Fibroblast of lung (primary cell): Measurements from ENCODE around the gene BTNL3. TPM values are rescaled to one million over a fixed set of nuclear protein-coding genes. Genes with fewer than 3 reads are reported as not detected.

ENCODE experiments used
- DNase-seq, 2 donors: peaks; one replicate each; pipeline versions ENCODE4 v3.0.0 to v3.0.0-alpha.2; 2010; ENCODE audit warnings: low read depth in 2 of 2
- H2AFZ ChIP-seq: 2 replicates; pipeline ENCODE4 v1.5.1; 2012; ENCODE audit warnings: low read length, control low read depth, inconsistent platforms
- H3K27ac ChIP-seq: 2 replicates; pipeline ENCODE4 v1.5.1; 2011; ENCODE audit warnings: low read length, control low read depth; ENCODE audit not compliant: insufficient read depth
- H3K27me3 ChIP-seq: 2 replicates; pipeline ENCODE4 v1.5.1; 2011; ENCODE audit warnings: mild to moderate bottlenecking, low read length; ENCODE audit not compliant: control insufficient read depth, insufficient read depth
- H3K36me3 ChIP-seq: 2 replicates; pipeline ENCODE4 v1.5.1; 2011; ENCODE audit warnings: low read length; ENCODE audit not compliant: control insufficient read depth, insufficient read depth
- H3K4me1 ChIP-seq: 2 replicates; pipeline ENCODE4 v1.5.1; 2011; ENCODE audit warnings: low read length; ENCODE audit not compliant: control insufficient read depth, insufficient read depth; ENCODE audit errors: extremely low read depth
- H3K4me2 ChIP-seq: 2 replicates; pipeline ENCODE4 v1.5.1; 2011; ENCODE audit warnings: low read length, control low read depth; ENCODE audit not compliant: insufficient read depth; ENCODE audit errors: extremely low read depth
- H3K4me3 ChIP-seq, 4 experiments: fragments of 200-600 bp in 1 of 4; sonication (generic) in 1 of 4; replicated peaks in 1 of 4; 2 replicates each; pipeline ENCODE4 v1.5.1; 2011 to 2016; ENCODE audit warnings: low read length in 4 of 4, low read depth in 3 of 4, mild to moderate bottlenecking in 3 of 4, control low read depth in 2 of 4, inconsistent platforms in 1 of 4, mixed read lengths in 1 of 4; ENCODE audit not compliant: insufficient read depth in 1 of 4; ENCODE audit errors: control extremely low read depth in 1 of 4
- H3K79me2 ChIP-seq: 2 replicates; pipeline ENCODE4 v1.5.1; 2012; ENCODE audit warnings: mild to moderate bottlenecking, low read length, inconsistent platforms; ENCODE audit not compliant: control insufficient read depth, insufficient read depth
- H3K9ac ChIP-seq: 2 replicates; pipeline ENCODE4 v1.5.1; 2011; ENCODE audit warnings: mild to moderate bottlenecking, low read length, control low read depth; ENCODE audit not compliant: insufficient read depth
- H3K9me3 ChIP-seq: 2 replicates; pipeline ENCODE4 v1.5.1; 2012; ENCODE audit warnings: low read depth, low read length; ENCODE audit not compliant: control insufficient read depth, insufficient read depth
- H4K20me1 ChIP-seq: 2 replicates; pipeline ENCODE4 v1.5.1; 2011; ENCODE audit warnings: low read length; ENCODE audit not compliant: control insufficient read depth, insufficient read depth; ENCODE audit errors: extremely low read depth
- CTCF ChIP-seq, 2 donors: IDR thresholded peaks in 1 of 2; conservative IDR thresholded peaks in 1 of 2; 1 replicate in 1 of 2; 2 replicates in 1 of 2; pipeline ENCODE4 v1.5.1; 2011 to 2012; ENCODE audit warnings: low read length in 2 of 2, control low read depth in 1 of 2, inconsistent platforms in 1 of 2, low read depth in 1 of 2, mild to moderate bottlenecking in 1 of 2
- EZH2 ChIP-seq: IDR thresholded peaks from 2 replicates; pipeline ENCODE4 v1.5.1; 2012; ENCODE audit warnings: low read length, control low read depth, mild to moderate bottlenecking; ENCODE audit errors: missing control alignments
- polyA plus RNA-seq, 2 donors: library from polyadenylated mRNA; depleted of rRNA in 1 of 2; stranded (reverse) in 1 of 2; unstranded in 1 of 2; fragments of >200 nt; gene quantifications; 2 replicates each; pipeline ENCODE4 v1.2.1, GENCODE V29; 2011 to 2012; ENCODE audit warnings: missing spikeins in 1 of 2
- total RNA-seq: library from RNA; depleted of rRNA; stranded (reverse); fragments of >200 nt; gene quantifications from 2 replicates; pipeline ENCODE4 v1.2.1, GENCODE V29; 2014

Gene BTNL3
- total and polyA plus RNA-seq, 2 donors (not counting 1 experiment from before 2014, with no cell fraction given): not detected

DNA sequence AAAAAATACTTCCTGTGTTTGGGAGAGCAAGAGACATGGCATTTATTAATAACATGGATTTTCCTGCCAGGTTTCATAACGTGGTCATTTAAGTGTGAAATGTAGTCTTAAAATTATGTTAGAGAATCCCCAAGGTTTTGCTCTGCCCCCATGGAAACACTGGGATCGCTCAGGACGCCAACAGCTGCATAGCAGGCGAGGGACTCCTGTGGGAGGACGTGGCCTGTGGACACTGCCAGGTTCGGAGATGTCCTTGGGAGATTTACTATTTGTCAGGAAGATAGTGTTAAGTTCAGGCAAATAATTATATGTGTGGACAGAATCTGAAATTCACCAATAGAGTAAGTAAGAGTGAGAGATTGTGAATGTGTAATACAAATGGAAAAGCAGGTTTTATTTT lies 52.4 kb downstream of the BTNL3 start:
- H4K20me1 ChIP-seq: no peaks in the 10 kb centered on the region
- DNase-seq: no peak
- no peaks in the 10 kb centered on the region for H3K9me3 ChIP-seq
- no peaks in the 10 kb centered on the region for H3K79me2 ChIP-seq
- no peak overlapping the region for H3K4me2 ChIP-seq
- H3K27me3 ChIP-seq: no peaks in the 10 kb centered on the region
- H2AFZ ChIP-seq: no peak overlapping the region
- TF ChIP-seq CTCF (conservative IDR thresholded peaks at IDR 0.05 in 1 of 2, IDR thresholded peaks at IDR 0.05 in 1 of 2; ENCODE audit: low read depth in 1 of 2, low read length in 2 of 2) (no peak), EZH2 (no peak)
- H3K4me1 ChIP-seq: no peaks in the 10 kb centered on the region
- no peak overlapping the region for H3K9ac ChIP-seq
- H3K4me3 ChIP-seq: no peak overlapping the region
- H3K36me3 ChIP-seq: no peaks in the 10 kb centered on the region
- no peak overlapping the region for H3K27ac ChIP-seq

GRCh38 chr5:181042036-181042713 lies 53.5 kb downstream of the BTNL3 start:
- DNase-seq: no peak
- Histone ChIP-seq H2AFZ (no peak overlapping the region), H4K20me1 (no peaks in the 10 kb centered on the region), H3K4me3 (no peak overlapping the region), H3K27me3 (no peaks in the 10 kb centered on the region), H3K4me2 (no peak overlapping the region), H3K36me3 (no peaks in the 10 kb centered on the region), H3K9ac (no peak overlapping the region), H3K27ac (no peak overlapping the region), H3K79me2 (no peaks in the 10 kb centered on the region), H3K9me3 (no peaks in the 10 kb centered on the region), H3K4me1 (no peaks in the 10 kb centered on the region)
- TF ChIP-seq EZH2 (no peak), CTCF (conservative IDR thresholded peaks at IDR 0.05 in 1 of 2, IDR thresholded peaks at IDR 0.05 in 1 of 2; ENCODE audit: low read depth in 1 of 2, low read length in 2 of 2) (no peak)

GRCh38 chr5:181042722-181043121 lies 54.1 kb downstream of the BTNL3 start:
- DNase-seq: no peak
- Histone ChIP-seq H4K20me1 (no peaks in the 10 kb centered on the region), H3K4me1 (no peaks in the 10 kb centered on the region), H3K36me3 (no peaks in the 10 kb centered on the region), H3K4me3 (no peak overlapping the region), H2AFZ (no peak overlapping the region), H3K27ac (no peak overlapping the region), H3K9ac (no peak overlapping the region), H3K79me2 (no peaks in the 10 kb centered on the region), H3K9me3 (no peaks in the 10 kb centered on the region), H3K4me2 (no peak overlapping the region), H3K27me3 (no peaks in the 10 kb centered on the region)
- TF ChIP-seq CTCF (conservative IDR thresholded peaks at IDR 0.05 in 1 of 2, IDR thresholded peaks at IDR 0.05 in 1 of 2; ENCODE audit: low read depth in 1 of 2, low read length in 2 of 2) (no peak), EZH2 (no peak)
